ENCODE measurements around the gene H2BK1.

H2BK1 gene

DNA sequence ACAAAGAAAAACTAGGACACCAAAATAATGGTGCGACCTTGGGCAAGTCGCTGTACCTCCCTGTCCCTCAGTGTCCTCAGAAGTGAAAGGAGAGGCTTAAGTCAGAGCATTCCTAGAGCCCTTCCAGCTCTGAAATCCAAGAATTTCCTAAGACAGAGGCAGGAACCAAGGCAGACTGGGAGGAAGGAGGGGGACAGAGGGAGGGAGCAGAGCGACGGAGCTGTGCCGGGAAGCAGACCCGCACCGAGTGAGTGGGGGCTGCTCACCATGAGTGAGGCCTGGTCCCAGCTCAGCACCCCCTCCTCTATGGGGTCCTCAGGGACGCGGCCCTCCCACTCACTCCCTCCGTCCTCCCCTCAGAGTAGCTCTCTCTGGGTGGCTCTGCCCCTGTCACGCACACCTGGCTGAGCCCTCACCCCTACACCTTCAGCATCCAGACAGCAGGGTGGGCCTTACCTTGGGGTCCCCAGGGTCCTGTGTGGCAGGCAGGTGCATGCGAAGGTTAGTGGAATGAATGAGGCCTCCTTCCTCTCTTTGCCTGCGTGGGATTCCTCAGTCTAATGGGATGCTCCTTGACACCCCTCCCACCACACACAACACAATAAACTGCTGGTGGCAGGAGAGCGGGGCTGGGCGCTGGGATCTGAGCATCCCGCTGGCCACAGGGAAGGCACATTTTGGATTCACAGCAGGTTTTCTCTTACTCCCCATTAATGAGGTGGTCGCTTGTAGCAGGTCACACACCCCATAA is 42.8 kb upstream of the H2BK1 start:
- H3K9ac ChIP-seq (ENCODE audit: low read length) = no peak overlapping the region
- H3K27me3 ChIP-seq (ENCODE audit: insufficient read depth, low read length) = peaks cover 22% of the 10 kb centered on the region
- H3K4me3 ChIP-seq (ENCODE audit: low read depth, low read length, poor library complexity, severe bottlenecking) = no peak overlapping the region
- no peaks in the 10 kb centered on the region for H3K9me3 ChIP-seq (ENCODE audit: low read length)
- H3K4me2 ChIP-seq (ENCODE audit: low read length) = no peak overlapping the region
- no peak overlapping the region for H3K27ac ChIP-seq (ENCODE audit: low read depth, low read length, poor library complexity, severe bottlenecking)
- no peaks in the 10 kb centered on the region for H4K20me1 ChIP-seq (ENCODE audit: insufficient read depth, low read length)
- no peaks in the 10 kb centered on the region for H3K36me3 ChIP-seq (ENCODE audit: insufficient read depth, low read length)
- no peaks in the 10 kb centered on the region for H3K79me2 ChIP-seq (ENCODE audit: insufficient read depth, low read length)
- H2AFZ ChIP-seq (ENCODE audit: low read length) = no peak overlapping the region
- peaks cover 11% of the 10 kb centered on the region for H3K4me1 ChIP-seq (ENCODE audit: insufficient read depth, low read length, severe bottlenecking)
- H3F3A ChIP-seq (ENCODE audit: insufficient read depth, low read length) = no peaks in the 10 kb centered on the region
- TF ChIP-seq, protein P1, sequence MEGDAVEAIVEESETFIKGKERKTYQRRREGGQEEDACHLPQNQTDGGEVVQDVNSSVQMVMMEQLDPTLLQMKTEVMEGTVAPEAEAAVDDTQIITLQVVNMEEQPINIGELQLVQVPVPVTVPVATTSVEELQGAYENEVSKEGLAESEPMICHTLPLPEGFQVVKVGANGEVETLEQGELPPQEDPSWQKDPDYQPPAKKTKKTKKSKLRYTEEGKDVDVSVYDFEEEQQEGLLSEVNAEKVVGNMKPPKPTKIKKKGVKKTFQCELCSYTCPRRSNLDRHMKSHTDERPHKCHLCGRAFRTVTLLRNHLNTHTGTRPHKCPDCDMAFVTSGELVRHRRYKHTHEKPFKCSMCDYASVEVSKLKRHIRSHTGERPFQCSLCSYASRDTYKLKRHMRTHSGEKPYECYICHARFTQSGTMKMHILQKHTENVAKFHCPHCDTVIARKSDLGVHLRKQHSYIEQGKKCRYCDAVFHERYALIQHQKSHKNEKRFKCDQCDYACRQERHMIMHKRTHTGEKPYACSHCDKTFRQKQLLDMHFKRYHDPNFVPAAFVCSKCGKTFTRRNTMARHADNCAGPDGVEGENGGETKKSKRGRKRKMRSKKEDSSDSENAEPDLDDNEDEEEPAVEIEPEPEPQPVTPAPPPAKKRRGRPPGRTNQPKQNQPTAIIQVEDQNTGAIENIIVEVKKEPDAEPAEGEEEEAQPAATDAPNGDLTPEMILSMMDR (IDR thresholded peaks at IDR 0.05; ENCODE audit: low read length) = no peak
- 0 out of 2 replicates have a peak, but pooled peaks have one; percentile 19 for TF ChIP-seq EZH2 (IDR thresholded peaks at IDR 0.05; ENCODE audit: borderline replicate concordance, low read length)
- no peaks in the 10 kb centered on the region for H3K9me2 ChIP-seq (ENCODE audit: low read depth, low read length)

DNA sequence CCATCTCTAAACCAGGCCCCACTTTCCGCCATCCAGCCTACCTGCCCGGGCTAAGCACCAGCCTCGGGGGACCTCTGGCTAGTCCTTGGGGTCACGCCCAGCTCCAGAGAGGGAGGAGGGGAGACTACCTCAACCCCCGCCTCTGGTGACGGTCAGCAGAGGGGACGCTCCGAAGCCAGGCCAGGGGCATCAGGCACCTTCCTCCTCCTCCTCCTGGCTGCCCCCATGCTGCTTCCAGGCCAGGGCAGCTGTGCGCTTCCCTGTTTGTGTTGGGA is 42.2 kb upstream of the H2BK1 start:
- Histone ChIP-seq H3K4me2 (ENCODE audit: low read length) (no peak overlapping the region), H3K79me2 (ENCODE audit: insufficient read depth, low read length) (no peaks in the 10 kb centered on the region), H3K9me3 (ENCODE audit: low read length) (no peaks in the 10 kb centered on the region), H3F3A (ENCODE audit: insufficient read depth, low read length) (no peaks in the 10 kb centered on the region), H2AFZ (ENCODE audit: low read length) (no peak overlapping the region), H3K36me3 (ENCODE audit: insufficient read depth, low read length) (no peaks in the 10 kb centered on the region), H3K9me2 (ENCODE audit: low read depth, low read length) (no peaks in the 10 kb centered on the region), H3K9ac (ENCODE audit: low read length) (no peak overlapping the region), H4K20me1 (ENCODE audit: insufficient read depth, low read length) (no peaks in the 10 kb centered on the region), H3K27ac (ENCODE audit: low read depth, low read length, poor library complexity, severe bottlenecking) (no peak overlapping the region), H3K4me1 (ENCODE audit: insufficient read depth, low read length, severe bottlenecking) (peaks cover 12% of the 10 kb centered on the region), H3K27me3 (ENCODE audit: insufficient read depth, low read length) (peaks cover 22% of the 10 kb centered on the region), H3K4me3 (ENCODE audit: low read depth, low read length, poor library complexity, severe bottlenecking) (no peak overlapping the region)
- no peak for TF ChIP-seq EZH2 (IDR thresholded peaks at IDR 0.05; ENCODE audit: borderline replicate concordance, low read length)
- TF ChIP-seq, protein P1 (IDR thresholded peaks at IDR 0.05; ENCODE audit: low read length) = no peak

DNA sequence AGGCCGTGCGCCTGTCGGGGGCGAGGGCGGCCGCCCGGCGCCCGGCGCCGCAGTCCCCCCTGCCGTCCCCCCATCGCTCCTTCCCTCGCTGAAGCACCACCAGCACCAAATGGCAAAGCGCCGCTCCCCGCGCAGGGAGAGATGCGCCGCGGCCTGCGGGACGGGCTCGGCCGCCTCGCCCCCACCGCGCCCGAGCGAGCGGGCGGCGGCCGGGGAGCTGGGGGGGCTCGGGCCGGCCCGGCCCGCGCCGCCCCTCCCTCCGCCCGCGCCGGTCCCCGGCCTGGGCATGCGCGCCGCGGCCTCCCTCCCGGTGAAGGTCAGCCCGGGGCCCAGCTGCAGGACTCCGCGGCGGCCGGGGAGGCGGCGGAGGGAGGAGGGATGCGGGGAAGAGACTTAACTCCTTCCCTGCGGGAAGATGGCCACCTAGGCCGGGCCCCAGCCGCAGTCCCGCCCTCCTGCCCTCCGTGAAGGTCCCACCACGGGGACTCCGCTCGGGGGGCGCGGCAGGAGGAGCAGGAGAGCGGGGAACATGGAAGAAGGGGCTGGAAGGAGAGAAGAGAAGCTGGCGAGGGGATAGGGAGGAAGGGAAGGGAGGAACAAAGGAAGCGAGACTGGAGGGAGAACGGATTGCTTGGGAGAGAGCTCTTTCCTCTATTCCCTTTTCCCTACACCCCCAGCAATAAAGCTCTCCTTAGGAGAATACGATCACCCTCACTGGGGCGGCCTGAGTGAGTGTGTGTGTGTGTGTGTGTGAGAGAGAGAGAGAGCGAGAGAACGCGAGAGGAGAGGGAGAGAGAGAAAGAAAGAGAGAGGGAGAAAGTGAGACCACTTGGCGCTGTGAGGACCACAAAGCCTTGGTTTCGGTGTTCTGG is 41.6 kb upstream of the H2BK1 start:
- Histone ChIP-seq H3K79me2 (ENCODE audit: insufficient read depth, low read length) (no peaks in the 10 kb centered on the region), H4K20me1 (ENCODE audit: insufficient read depth, low read length) (no peaks in the 10 kb centered on the region), H3K4me2 (ENCODE audit: low read length) (peak overlapping the region; percentile 38; the same call in 1 of the 2 replicates), H3K9me3 (ENCODE audit: low read length) (no peaks in the 10 kb centered on the region), H2AFZ (ENCODE audit: low read length) (no peak overlapping the region), H3F3A (ENCODE audit: insufficient read depth, low read length) (no peaks in the 10 kb centered on the region), H3K9me2 (ENCODE audit: low read depth, low read length) (no peaks in the 10 kb centered on the region), H3K27me3 (ENCODE audit: insufficient read depth, low read length) (peaks cover 22% of the 10 kb centered on the region), H3K9ac (ENCODE audit: low read length) (no peak overlapping the region), H3K4me3 (ENCODE audit: low read depth, low read length, poor library complexity, severe bottlenecking) (no peak overlapping the region), H3K4me1 (ENCODE audit: insufficient read depth, low read length, severe bottlenecking) (peaks cover 12% of the 10 kb centered on the region), H3K27ac (ENCODE audit: low read depth, low read length, poor library complexity, severe bottlenecking) (no peak overlapping the region), H3K36me3 (ENCODE audit: insufficient read depth, low read length) (no peaks in the 10 kb centered on the region)
- TF ChIP-seq, protein P1 (IDR thresholded peaks at IDR 0.05; ENCODE audit: low read length) = no peak
- no peak for TF ChIP-seq EZH2 (IDR thresholded peaks at IDR 0.05; ENCODE audit: borderline replicate concordance, low read length)
